Lung (tissue), 12 donors: ENCODE data around the gene TFDP2. TPM values are rescaled to one million over a fixed set of nuclear protein-coding genes. Genes with fewer than 3 reads are reported as not detected.

Experiments used
- ATAC-seq: fragments of 200-7000 bp; cut with Tn5 transposase; one replicate; pipeline ENCODE4 v1.9.1; 2020; ENCODE audit warnings: moderate number of reproducible peaks; ENCODE audit not compliant: insufficient read depth, low FRiP score
- DNase-seq, 3 donors: peaks; one replicate each; pipeline ENCODE4 v3.0.0-alpha.2; 2013 to 2017
- H3K27ac ChIP-seq, 2 donors: one replicate each; pipeline ENCODE4 v1.5.1; 2013; ENCODE audit warnings: mild to moderate bottlenecking in 2 of 2, moderate library complexity in 2 of 2, control low read depth in 1 of 2, inconsistent platforms in 1 of 2, low read depth in 1 of 2, low read length in 1 of 2
- H3K27me3 ChIP-seq, 3 donors: one replicate each; pipeline ENCODE4 v1.5.1; 2013; ENCODE audit warnings: low read length in 2 of 3; ENCODE audit not compliant: control insufficient read depth in 3 of 3, insufficient read depth in 3 of 3
- H3K36me3 ChIP-seq, 4 donors: one replicate each; pipeline ENCODE4 v1.5.1; 2013; ENCODE audit warnings: low read length in 4 of 4, mild to moderate bottlenecking in 1 of 4, moderate library complexity in 1 of 4; ENCODE audit not compliant: control insufficient read depth in 4 of 4, insufficient read depth in 4 of 4
- H3K4me1 ChIP-seq, 5 donors: one replicate each; pipeline ENCODE4 v1.5.1; 2013; ENCODE audit warnings: low read length in 5 of 5, mild to moderate bottlenecking in 2 of 5, moderate library complexity in 1 of 5; ENCODE audit not compliant: control insufficient read depth in 5 of 5, insufficient read depth in 5 of 5
- H3K4me3 ChIP-seq: one replicate; pipeline ENCODE4 v1.5.1; 2013; ENCODE audit warnings: mild to moderate bottlenecking, control low read depth, moderate library complexity
- H3K9ac ChIP-seq, 2 donors: one replicate each; pipeline ENCODE4 v1.5.1; 2013; ENCODE audit warnings: low read length in 2 of 2, control low read depth in 1 of 2; ENCODE audit not compliant: insufficient read depth in 1 of 2
- H3K9me3 ChIP-seq, 4 donors: one replicate each; pipeline ENCODE4 v1.5.1; 2013; ENCODE audit warnings: low read length in 3 of 4, mild to moderate bottlenecking in 1 of 4, moderate library complexity in 1 of 4; ENCODE audit not compliant: control insufficient read depth in 4 of 4, insufficient read depth in 3 of 4
- WGBS, 2 donors: extraction: QIAGEN DNeasy Blood & Tissue Kit; methylation state at CpG; one replicate each; pipeline ENCODE4 v1.1.7; 2013; 5-methylcytosine and 5-hydroxymethylcytosine counted together
- polyA plus RNA-seq, 2 donors: library from polyadenylated mRNA; stranded (reverse); fragments of 200-250 nt; gene quantifications; one replicate each; pipeline ENCODE4 v1.2.1, GENCODE V29; 2013
- total RNA-seq, 2 donors: library from RNA; depleted of rRNA in 1 of 2; stranded (reverse); fragments of >200 nt in 1 of 2; gene quantifications; one replicate each; pipeline ENCODE4 v1.2.1, GENCODE V29; 2014 to 2021
- TF ChIP-seq, protein P1 (sequence below): IDR thresholded peaks from 2 replicates; pipeline ENCODE4 v1.5.1; 2012; ENCODE audit warnings: mild to moderate bottlenecking; ENCODE audit errors: control extremely low read depth, extremely low read depth
- donor health status: control.
- donor health status: control.
- donor health status: Bipolar disorder and iron deficiency.
- donor health status: healthy.
- donor health status: DM: yes; HTN: yes; CAD: no.

Gene TFDP2
- total and polyA plus RNA-seq, 4 donors: 8.4 to 94.0 (median 17.0) TPM

DNA sequence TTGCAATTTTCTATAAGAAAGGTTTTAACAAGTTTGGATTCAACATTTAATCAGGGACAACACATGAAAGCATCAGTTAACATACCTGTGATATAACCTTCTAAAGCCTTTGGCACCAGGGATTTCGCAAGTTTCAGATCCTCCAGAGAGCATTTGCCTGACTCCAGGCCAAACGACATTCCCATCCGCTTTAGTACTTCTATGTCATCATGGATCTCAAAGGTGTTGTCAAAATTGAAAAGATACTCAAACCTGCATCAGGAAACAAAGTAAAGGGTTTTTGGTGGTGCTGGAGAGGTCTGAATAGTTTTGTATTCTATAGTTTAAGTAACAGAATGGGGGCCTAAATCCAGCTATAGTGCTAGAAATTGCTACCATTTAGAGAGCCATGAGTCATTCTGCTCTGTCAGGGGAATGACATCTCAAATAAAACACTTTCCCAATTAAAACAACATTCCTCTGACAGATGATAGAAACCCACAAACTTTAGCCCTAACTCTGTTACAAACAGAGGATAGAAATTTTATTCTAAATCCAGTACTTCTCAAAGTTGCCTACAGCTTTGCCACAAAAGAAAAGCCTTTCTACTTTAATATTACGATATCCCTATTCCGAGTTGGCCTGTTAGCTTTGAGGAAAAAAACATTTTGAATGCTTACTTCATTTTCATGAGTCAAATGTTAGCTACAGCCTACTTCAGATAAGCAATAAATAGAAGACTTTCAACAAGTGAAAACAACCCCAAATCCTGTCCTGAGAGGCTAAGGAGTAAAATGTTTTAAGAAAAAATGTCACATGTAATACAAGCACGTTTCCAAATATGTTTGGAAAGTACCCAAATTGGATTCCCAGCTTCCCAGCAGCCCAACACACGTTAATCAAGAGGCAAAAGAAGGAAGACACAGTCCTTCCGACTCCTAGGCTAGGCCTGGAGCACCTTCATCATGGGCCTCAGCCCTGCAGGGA is 189.5 kb downstream of the TFDP2 start:
- Histone ChIP-seq H3K27ac (peak overlapping the region in 1 of 2 donors; percentile 70), H3K9me3 (no peaks in the 10 kb centered on the region), H3K27me3 (no peaks in the 10 kb centered on the region), H3K4me3 (no peak overlapping the region), H3K9ac (peak overlapping the region in 1 of 2 donors; percentile 5), H3K4me1 (peaks cover 0 to 4% (median 0%) of the 10 kb centered on the region in 5 donors), H3K36me3 (peaks cover 7 to 29% (median 12%) of the 10 kb centered on the region in 4 donors)
- TF ChIP-seq, protein P1, sequence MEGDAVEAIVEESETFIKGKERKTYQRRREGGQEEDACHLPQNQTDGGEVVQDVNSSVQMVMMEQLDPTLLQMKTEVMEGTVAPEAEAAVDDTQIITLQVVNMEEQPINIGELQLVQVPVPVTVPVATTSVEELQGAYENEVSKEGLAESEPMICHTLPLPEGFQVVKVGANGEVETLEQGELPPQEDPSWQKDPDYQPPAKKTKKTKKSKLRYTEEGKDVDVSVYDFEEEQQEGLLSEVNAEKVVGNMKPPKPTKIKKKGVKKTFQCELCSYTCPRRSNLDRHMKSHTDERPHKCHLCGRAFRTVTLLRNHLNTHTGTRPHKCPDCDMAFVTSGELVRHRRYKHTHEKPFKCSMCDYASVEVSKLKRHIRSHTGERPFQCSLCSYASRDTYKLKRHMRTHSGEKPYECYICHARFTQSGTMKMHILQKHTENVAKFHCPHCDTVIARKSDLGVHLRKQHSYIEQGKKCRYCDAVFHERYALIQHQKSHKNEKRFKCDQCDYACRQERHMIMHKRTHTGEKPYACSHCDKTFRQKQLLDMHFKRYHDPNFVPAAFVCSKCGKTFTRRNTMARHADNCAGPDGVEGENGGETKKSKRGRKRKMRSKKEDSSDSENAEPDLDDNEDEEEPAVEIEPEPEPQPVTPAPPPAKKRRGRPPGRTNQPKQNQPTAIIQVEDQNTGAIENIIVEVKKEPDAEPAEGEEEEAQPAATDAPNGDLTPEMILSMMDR: no peak
- ATAC-seq (peak; percentile 30), DNase-seq (peak in 2 of 3 donors; percentile 46 to 61)
- 75 to 81% methylated on average over 8 of the region's 8 CpGs for WGBS, 2 donors

DNA sequence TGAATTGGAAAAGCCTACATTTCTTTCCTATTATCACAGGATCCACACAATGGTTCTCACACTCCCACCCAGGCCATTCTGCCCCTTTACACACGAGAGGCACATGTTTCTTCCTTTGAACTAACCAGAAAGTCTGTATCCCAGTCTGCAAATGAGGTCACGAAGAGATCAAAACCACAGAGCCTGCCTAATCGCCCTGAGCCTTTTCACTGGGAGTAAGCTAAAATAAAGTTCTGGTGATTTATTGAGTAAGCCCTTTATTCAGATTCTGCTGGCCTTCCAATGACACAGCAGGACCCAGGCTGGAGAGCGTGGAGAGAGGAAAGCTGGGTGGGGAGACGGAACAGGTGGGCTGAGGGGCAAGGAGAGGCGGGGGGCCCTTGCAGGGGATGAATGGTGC is 194.2 kb downstream of the TFDP2 start:
- H3K9ac ChIP-seq: no peak overlapping the region
- TF ChIP-seq, protein P1: no peak
- H3K4me1 ChIP-seq: peaks cover 0 to 3% (median 0%) of the 10 kb centered on the region in 5 donors
- no peaks in the 10 kb centered on the region for H3K9me3 ChIP-seq
- no peak for DNase-seq
- no peaks in the 10 kb centered on the region for H3K27me3 ChIP-seq
- ATAC-seq: no peak
- 65 to 72% methylated on average over 6 of the region's 6 CpGs for WGBS, 2 donors
- H3K4me3 ChIP-seq: no peak overlapping the region
- no peak overlapping the region for H3K27ac ChIP-seq
- peaks cover 3 to 26% (median 14%) of the 10 kb centered on the region in 4 donors for H3K36me3 ChIP-seq

DNA sequence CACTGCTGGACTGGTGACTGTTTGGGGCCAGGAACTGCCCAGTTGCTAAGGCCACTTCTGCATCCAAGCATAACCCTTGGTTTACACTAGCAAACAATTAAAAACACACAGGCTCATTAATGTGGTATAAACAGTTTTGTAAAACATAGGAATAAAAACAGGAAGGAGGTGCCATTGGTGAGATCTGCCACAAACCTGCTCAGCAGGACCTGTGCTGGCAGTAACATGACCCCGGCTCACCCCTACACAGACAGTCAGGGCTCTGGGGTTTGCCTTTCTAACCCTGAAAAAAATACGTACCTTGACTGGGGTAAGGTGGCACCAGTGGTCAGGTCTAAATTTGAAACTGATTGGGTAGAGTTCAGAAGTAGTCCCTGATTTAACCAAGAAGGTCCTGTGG is 196.7 kb downstream of the TFDP2 start:
- peaks cover 1 to 15% (median 10%) of the 10 kb centered on the region in 4 donors for H3K36me3 ChIP-seq
- H3K4me3 ChIP-seq: no peak overlapping the region
- ATAC-seq (no peak), DNase-seq (no peak)
- no peak overlapping the region for H3K9ac ChIP-seq
- WGBS, 2 donors: 80 to 84% methylated on average over 2 of the region's 2 CpGs
- H3K9me3 ChIP-seq: no peaks in the 10 kb centered on the region
- H3K4me1 ChIP-seq: peaks cover 0 to 3% (median 0%) of the 10 kb centered on the region in 5 donors
- no peak overlapping the region for H3K27ac ChIP-seq
- H3K27me3 ChIP-seq: no peaks in the 10 kb centered on the region
- TF ChIP-seq, protein P1: no peak
